A549 treated with CORT108297 at 1 μM for 4 hours (cell line): ENCODE results near the gene ITK. TPM values are rescaled to one million over a fixed set of nuclear protein-coding genes. Genes with fewer than 3 reads are reported as not detected.

ENCODE experiments used
- total RNA-seq: library from RNA; stranded (reverse); fragments of 200-300 nt; extraction: Qiagen RNA extraction; gene quantifications from 5 replicates; pipeline ENCODE4 v1.2.3, GENCODE V29; 2022

The ITK gene
- 0.02 to 0.13 TPM (median 0.09 TPM) in 3 of 5 replicates, not detected in the others for total RNA-seq

DNA sequence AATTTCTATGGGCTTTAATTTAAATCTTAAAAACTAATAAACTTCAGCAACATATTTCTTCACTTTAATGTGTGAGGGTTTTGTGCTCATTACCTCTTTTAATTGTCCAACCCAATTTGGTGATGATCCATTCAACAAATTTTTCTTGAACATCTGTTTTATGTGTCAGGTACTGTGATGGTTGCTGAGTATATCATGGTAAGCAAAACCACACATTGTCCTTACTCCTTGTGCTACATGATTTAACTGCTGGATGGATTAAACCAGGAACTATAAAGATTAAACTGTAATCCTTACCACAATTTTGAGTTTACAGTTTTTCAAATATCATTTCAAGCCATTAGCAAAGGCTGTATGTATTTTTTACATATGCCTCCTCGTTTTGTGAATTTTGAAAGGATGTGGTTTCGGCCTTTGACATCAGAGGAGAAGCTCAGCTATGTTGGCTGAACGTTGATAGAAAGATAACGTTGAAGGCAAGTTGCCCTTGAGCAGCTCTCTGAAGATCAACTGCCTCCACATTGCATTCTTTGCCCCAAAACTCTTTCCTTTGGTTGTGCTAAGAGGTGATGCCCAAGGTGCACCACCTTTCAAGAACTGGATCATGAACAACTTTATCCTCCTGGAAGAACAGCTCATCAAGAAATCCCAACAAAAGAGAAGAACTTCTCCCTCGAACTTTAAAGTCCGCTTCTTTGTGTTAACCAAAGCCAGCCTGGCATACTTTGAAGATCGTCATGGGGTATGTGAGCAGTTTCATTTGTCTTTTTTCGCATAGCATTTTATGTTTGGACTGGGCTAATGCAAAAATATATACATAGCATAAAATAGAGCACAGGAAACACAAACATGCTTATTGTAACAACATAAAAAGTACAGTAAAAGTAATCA lies at the start of gene ITK:
ITK (plus strand) TSS at position 467 of the 891 bp plus-strand sequence; CDS start at position 605, 138 bp downstream.

GRCh38 chr5:157142317-157143126 lies 38.1 kb upstream of the ITK start, which contains the start of gene MED7:
MED7 (minus strand) TSS chr5:157142865; CDS start chr5:157139431, 3,434 bp downstream.

GRCh38 chr5:157166214-157167213 lies 14.1 kb upstream of the ITK start, which contains the start of gene GARIN3:
GARIN3 (minus strand) TSS chr5:157166264; CDS start chr5:157166168, 96 bp downstream.

GRCh38 chr5:157265714-157266285 lies 85.2 kb downstream of the ITK start, which contains the start of gene CYFIP2:
CYFIP2 (plus strand) TSS chr5:157266123; CDS start chr5:157285362, 19,239 bp downstream.

Other genes with a start within 250 kb of the ITK start
- gene TIMD4, start 217.6 kb upstream of the ITK start, total RNA-seq = 0.97 to 1.5 TPM (median 1.3 TPM) in 5 replicates
- gene HAVCR1, start 121.7 kb upstream of the ITK start, total RNA-seq = 27.4 to 42.0 TPM (median 37.2 TPM) in 5 replicates
- 0.21 to 0.39 TPM (median 0.35 TPM) in 5 replicates for gene HAVCR2, start 71.8 kb upstream of the ITK start, total RNA-seq
- 14.1 to 21.1 TPM (median 15.7 TPM) in 5 replicates for gene MED7, start 38.0 kb upstream of the ITK start, total RNA-seq
- gene GARIN3, start 14.6 kb upstream of the ITK start, total RNA-seq = not detected in 5 replicates
- 16.3 to 24.1 TPM (median 21.2 TPM) in 5 replicates for gene CYFIP2, start 85.3 kb downstream of the ITK start, total RNA-seq